ENCODE results near the gene LCN1.

LCN1 gene

DNA sequence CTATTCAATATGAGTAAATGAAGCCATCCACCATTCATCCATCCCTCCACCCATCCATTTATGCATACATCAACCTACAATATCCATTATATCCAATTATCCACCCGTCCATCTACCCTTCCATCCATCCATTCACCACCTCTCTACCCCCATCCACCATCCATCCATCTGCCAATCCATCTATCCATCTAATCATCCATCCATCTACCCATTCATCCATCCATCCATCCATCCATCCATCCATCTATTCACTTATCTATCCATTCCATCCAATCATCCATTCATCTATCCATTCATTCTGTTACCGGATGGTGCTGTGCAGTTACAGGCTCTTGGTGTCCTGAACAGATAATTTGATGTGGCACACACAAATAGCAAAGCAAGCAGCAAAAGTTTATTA lies 51.0 kb downstream of the LCN1 start:
- no peak for DNase-seq

DNA sequence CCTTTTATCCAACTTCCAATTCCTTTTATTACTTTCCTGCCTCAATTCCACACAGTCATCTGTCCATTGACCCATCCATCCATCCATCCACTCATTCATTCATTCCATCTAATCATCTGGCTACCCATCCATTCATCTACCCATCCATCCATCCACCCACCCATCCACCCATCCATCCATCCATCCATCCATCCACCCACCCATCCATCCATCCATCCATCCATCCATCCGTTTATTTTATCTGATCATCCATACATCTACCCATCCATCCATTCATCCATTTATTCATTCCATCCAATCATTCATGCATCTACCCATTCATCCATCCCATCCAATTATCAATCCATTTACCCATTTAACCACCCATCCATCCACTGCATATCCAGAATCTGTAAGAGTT lies 51.9 kb downstream of the LCN1 start:
- DNase-seq: no peak

DNA sequence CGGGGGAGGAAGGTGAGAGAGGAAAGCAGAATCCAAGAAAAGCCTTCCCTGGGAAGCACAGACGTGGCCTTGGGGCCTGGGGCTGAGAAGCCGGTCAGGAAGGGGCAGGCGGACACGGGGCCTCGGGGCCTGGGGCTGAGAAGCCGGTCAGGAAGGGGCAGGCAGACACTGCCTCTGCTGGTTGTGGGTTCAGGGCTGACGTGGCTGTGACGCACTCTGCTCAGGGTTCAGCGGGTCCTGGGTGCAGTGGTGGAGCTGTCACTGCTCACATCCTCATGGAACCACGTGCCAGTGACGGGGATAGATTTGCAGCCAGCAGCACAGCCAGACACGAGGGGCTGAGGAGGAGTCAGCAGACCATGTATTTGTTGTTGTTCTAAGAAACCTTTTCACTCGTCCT lies 53.1 kb downstream of the LCN1 start:
- no peak for DNase-seq

DNA sequence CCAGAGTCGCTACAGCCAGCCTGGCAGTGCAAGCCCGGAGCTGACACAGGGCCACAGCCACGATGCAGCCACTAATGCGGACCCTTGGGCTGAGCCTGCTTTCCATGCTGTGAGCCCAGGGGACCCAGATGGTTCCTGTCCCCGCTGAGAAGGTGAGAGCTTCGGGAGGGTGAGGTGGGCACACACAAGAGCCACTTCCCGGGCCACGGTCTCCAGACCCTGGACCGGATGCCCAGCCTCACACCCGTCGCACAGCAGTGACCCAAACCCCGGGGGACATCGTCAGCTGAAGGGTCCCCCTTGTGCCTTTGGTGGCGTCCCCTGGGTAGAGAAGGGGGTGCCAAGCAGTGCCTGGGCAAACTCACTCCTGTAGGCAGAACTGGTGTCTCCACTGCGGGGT lies 53.7 kb downstream of the LCN1 start:
- DNase-seq: no peak

Measured in fibroblast of skin of abdomen (primary cell).